Myocyte (in vitro differentiated cells): ENCODE data around the gene CABLES1. TPM values are rescaled to one million over a fixed set of nuclear protein-coding genes. Genes with fewer than 3 reads are reported as not detected.
A peak's percentile ranks its signal among the peaks of the same experiment; 100 is the strongest.
"Not testable (repeated sequence)": the region's sequence is repeated elsewhere in the genome, so short reads cannot be mapped to it uniquely, and the experiment has no call there.

Source experiments
- DNase-seq: peaks from one replicate; pipeline ENCODE4 v3.0.0-alpha.2; 2012; ENCODE audit warnings: low read depth
- polyA plus RNA-seq: library from polyadenylated mRNA; unstranded; fragments of >200 nt; gene quantifications from one replicate; pipeline ENCODE4 v1.2.1, GENCODE V29; 2012; ENCODE audit warnings: missing spikeins
- total RNA-seq: library from RNA; depleted of rRNA; stranded (reverse); fragments of >200 nt; gene quantifications from 2 replicates; pipeline ENCODE4 v1.2.3, GENCODE V29; 2014

CABLES1 gene, protein sequence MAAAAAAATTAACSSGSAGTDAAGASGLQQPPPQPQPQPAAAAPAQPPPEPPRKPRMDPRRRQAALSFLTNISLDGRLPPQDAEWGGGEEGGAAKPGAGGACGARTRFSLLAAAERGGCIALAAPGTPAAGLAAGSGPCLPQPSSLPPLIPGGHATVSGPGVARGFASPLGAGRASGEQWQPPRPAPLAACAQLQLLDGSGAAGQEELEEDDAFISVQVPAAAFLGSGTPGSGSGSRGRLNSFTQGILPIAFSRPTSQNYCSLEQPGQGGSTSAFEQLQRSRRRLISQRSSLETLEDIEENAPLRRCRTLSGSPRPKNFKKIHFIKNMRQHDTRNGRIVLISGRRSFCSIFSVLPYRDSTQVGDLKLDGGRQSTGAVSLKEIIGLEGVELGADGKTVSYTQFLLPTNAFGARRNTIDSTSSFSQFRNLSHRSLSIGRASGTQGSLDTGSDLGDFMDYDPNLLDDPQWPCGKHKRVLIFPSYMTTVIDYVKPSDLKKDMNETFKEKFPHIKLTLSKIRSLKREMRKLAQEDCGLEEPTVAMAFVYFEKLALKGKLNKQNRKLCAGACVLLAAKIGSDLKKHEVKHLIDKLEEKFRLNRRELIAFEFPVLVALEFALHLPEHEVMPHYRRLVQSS
- total RNA-seq, result 8.2 and 9.7 TPM in 2 replicates
- polyA plus RNA-seq, result 3.5 TPM

DNA sequence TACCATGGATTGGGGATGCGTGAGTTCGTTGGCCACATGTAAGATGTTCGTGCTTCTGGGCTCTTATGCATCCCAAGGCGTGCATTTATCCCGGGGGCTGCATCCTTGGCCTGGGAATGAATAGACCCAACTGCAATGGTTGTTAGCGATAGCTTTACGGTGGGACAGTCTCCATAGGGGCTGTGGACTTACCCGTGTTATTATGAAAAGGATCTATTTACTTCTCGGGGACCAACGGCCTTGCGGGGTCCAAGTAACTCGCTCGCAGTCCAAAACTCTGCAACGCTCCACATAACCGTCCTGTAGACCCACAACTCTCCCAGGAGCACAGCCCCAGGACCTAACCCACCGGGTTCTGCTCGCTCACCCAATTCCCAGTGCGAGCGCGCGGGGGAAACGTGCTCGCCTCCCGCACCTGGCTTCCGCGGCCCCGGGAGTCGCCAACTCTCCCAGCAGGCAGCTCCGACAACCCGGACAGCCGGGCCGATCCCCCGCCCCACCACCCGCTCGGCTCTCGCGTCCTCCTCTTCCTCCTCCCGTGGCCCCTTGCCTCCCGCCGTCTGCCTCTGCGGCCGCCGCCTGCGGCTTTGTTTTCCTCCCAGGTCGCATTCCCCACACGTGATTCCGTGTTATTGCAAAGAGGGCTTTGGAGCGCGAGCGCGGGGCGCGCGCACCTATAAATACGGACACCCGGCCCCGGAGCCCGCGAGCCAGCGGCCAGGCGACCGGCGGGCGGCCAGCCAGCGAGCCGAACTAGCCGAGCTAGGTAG is at the start of gene CABLES1:
CABLES1 (plus strand) TSS at position 706 of the 770 bp plus-strand sequence. CDS start 278 bp downstream, outside the sequence.
- peak; percentile 81 for DNase-seq

DNA sequence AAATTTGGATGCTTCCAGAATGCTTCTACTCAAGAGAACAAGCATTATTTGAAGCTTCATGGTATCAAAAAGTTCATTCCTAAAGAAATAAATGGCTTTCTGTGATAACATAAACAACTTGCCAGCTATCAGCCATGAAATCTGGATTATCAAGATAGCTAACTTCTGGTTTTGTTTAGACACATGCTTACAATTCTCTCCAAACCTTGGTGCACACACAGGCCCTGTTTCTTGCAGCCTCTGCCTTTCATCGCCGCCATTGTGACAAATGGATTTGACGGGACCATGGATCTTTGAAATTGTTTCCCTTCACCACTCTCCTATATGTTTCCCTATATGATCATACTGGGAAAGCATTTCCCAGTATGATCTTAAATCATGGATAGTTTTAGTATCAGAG is 47.9 kb upstream of the CABLES1 start:
- DNase-seq, result no peak

DNA sequence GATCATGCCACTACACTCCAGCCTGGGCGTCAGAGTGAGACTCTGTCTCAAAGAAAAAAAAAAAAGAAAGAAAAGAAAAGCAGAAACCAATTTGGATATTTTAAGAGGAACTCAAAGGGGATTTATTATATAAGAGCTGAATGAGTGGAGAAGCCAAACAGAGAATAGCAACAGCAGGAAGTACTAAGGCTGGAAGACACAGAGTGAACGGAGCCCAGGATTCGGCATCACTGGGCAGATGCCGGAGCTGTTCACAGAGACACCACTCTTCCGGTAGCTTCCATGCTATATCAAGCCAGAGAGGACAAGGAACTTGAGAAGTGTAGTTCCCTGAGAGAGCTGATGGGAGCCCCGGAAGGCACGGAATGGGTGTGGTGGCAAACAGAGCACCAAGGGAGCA is 47.0 kb upstream of the CABLES1 start:
- no peak for DNase-seq

DNA sequence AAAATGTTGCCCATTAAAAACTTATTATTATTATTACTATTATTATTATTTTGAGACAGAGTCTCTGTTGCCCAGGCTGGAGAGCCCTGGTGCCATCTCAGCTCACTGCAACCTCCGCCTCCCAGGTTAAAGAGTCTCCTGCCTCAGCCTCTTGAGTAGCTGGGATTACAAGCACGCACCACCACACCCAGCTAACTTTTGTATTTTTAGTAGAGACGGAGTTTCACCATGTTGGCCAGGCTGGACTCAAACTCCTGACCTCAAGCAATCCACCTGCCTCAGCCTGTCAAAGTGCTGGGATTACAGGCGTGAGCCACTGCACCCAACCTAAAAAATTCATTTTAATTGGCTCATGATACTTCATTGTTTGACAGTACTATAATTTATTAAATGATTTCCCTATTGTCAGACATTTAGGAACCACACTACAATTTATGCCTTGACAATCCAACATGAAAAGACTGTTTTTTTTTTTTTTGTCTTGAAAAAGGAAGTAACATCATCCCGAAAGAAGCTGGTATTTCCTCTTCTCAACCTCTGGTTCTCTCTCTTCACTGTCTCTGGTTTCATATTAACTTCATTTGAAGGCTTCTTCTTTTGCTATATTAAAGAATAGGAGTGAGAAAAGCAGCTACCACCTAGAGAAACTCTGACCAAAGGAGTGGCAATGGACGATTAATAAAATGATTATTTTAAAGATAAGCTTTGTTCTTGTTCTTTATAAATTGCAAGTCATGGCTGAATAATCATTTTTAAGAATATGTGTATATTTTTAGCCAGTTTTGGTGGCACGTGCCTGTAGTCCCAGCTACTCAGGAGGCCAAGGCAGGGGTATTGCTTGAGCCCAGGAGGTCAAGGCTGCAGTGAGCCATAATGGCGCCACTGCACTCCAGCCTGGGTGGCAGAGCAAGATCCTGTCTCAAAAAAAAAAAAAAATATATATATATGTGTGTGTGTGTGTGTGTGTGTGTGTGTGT is 44.0 kb upstream of the CABLES1 start:
- not testable (repeated sequence) for DNase-seq

DNA sequence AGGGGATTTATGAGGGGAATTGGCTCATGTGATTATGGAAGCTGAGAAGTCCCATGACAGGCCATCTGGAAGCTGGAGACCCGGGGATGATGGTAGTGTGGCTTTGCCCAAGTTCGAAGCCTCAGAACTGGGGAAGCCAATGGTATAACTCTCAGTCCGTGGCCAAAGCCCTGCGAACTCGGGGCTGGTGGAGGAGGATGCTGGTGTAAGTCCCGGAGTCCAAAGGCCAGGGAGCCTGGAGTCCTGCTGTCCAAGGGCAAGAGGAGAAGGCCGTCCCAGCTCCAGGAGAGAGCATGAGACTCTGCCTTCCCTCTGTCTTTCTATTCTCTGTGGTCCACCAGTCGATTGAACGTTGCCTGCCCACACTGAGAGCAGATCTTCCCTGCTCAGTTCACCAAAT is 43.2 kb upstream of the CABLES1 start:
- DNase-seq, result no peak

DNA sequence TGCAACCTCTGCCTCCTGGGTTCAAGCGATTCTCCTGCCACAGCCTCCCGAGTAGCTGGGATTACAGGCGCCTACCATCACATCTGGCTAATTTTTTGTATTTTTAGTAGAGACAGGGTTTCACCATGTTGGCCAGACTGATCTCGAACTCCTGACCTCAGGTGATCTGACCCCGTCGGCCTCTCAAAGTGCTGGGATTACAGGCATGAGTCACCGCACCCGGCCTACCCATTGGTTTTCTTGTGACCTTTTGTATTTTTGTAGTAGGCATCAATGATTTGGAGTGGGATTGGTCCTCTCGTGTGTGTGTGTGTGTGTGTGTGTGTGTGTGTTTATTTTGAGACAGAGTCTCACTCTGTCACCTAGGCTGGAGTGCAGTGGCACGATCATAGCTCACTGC is 42.2 kb upstream of the CABLES1 start:
- not testable (repeated sequence) for DNase-seq

DNA sequence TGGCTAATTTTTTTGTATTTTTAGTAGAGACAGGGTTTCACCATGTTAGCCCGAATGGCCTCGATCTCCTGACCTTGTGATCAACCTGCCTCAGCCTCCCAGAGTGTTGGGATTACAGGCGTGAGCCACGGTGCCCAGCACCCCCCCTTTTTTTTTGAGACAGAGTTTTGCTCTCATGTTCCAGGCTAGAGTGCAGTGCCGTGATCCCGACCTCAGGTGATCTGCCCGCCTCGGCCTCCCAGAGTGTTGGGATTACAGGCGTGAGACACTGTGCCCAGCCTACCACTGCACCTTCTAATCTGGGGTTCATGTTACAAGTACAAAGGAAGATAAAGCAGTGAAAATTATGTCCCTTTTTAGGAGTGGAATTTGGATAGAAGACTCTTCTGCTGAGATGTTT is 41.5 kb upstream of the CABLES1 start:
- no peak for DNase-seq

GRCh38 chr18:23094411-23095190 is 40.7 kb upstream of the CABLES1 start:
- DNase-seq, result no peak

GRCh38 chr18:23095463-23095862 is 39.8 kb upstream of the CABLES1 start:
- DNase-seq, result no peak

DNA sequence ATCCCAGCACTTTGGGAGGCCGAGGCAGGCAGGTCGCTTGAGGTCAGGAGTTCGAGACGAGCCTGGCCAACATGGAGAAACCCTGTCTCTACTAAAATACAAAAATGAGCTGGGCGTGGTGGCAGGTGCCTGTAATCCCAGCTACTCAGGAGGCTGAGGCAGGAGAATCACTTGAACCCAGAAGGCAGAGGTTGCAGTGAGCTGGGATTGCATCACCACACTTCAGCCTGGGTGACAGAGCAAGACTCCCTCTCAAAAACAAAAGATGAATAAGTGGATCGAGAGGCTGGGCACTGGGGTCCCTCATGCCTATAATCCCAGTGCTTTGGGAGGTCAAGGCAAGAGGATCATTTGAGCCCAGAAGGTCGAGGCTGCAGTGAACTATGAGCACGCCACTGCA is 38.3 kb upstream of the CABLES1 start:
- DNase-seq, result not testable (repeated sequence)

- DNase-seq, result peak; percentile 75
Measured at GRCh38 chr18:23099621-23100020, 35.7 kb upstream of the CABLES1 start.

DNA sequence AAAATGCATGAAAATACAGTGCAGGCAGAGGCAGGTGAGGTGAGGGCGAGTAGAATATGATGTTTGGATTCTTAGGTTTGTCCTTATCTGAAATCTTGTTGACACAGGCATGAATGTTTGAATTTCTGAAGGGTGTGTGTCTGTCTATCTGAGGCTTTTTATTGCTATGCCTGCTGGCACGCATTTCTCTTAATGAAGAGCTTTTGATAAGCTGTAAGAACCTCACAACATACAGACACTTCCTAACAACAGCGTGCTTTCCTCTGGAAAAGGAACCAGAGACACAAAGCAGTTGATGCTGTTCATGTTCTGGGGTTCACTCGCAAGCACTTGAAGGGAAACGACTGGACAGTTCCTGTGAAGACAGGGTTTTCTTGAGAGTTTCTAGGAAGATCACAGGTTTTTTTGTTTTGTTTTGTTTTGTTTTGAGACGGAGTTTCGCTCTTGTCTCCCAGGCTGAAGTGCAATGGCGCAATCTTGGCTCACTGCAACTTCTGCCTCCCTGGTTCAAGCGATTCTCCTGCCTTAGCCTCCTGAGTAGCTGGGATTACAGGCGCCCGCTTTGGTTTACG is 33.3 kb upstream of the CABLES1 start:
- DNase-seq, result no peak

DNA sequence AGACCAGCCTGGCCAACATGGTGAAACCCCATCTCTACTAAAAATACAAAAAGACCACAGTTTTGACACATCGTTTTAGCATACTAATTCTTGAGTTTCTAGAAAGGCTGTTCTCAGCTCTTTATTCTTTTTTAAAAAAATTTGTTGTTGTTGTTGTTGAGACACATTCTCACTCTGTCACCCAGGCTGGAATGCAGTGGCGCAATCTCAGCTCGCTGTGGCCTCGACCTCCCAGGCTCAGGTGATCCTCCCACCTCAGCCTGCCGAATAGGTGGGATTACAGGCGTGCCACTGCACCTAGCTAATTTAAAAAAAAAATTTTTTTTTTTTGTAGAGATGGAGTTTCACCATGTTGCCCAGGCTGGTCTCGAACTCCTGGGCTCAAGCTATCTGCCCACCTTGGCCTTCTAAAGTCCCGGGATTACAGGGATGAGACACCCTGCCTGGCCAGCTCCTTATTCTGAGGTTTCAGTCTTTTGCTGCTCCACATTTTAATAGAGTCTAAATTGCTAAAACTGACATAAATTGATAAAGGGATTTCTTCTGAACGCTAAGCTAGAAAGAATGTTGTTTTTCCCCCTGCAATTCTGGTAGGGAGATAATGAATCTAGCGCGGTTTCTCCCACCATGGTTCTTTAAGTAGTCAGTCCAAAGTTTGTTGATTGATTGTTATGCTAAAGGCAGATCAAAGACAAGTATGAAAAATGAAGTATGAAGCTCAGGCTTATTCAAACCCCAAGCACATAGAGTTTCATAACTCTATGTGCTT is 32.6 kb upstream of the CABLES1 start:
- no peak for DNase-seq

GRCh38 chr18:23103449-23103848 is 31.8 kb upstream of the CABLES1 start:
- DNase-seq, result peak; percentile 11

- no peak for DNase-seq
Measured at GRCh38 chr18:23105030-23105429, 30.3 kb upstream of the CABLES1 start.

DNA sequence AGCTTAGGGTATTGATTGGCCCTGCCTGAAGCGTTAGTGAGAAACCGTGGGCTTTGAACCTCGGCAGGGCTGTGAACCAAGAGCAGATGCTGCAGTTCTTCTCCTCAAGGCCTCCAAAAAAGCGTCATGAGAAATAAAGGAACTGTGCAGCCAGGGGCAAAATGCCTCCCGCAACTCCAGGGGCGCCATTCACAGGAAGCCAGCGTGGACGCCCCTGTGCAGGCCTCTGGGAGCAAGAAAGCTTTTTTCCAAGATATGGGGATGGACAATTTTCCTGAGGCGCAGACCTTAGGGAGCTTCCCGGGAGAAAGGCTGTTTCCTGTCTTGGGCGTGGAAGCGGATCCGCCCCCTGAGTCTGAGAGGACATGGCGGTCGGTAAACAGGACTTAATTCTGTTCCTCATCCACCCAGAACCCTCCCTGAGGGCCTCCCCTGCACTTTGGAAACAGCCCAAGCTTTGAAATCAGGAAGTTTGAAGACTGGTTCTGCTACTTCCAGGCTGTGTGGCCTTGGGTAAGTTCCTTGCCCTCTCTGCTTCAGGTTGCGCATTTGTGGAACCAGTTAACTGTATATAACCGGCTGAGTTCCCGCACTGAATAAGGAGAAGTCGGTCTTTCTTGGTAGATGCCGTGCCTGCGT is 29.6 kb upstream of the CABLES1 start:
- DNase-seq, result no peak

GRCh38 chr18:23106575-23106974 is 28.7 kb upstream of the CABLES1 start:
- DNase-seq, result peak; percentile 94

- no peak for DNase-seq
Measured at GRCh38 chr18:23107718-23108117, 27.6 kb upstream of the CABLES1 start.
